Thoracic aorta (tissue), 2 donors: ENCODE results near the gene PPDPF. TPM values are rescaled to one million over a fixed set of nuclear protein-coding genes. Genes with fewer than 3 reads are reported as not detected.

Experiments
- ATAC-seq: fragments of 150-250 bp; one replicate; pipeline ENCODE4 v1.8.0; 2017; ENCODE audit warnings: low read depth; ENCODE audit not compliant: insufficient number of reproducible peaks, low FRiP score
- DNase-seq: peaks from one replicate; pipeline ENCODE4 v3.0.0-alpha.2; 2020; ENCODE audit warnings: low spot score
- H3K27ac ChIP-seq, 2 donors: fragments of 200-600 bp; sonication (generic); 1 replicate in 1 of 2; 2 replicates in 1 of 2; pipeline ENCODE4 v1.5.1; 2016; ENCODE audit warnings: mild to moderate bottlenecking in 2 of 2, moderate library complexity in 2 of 2
- H3K27me3 ChIP-seq: fragments of 200-600 bp; sonication (generic); replicated peaks from 2 replicates; pipeline ENCODE4 v1.6.0; 2016; ENCODE audit warnings: mild to moderate bottlenecking; ENCODE audit not compliant: insufficient read depth
- H3K36me3 ChIP-seq: fragments of 200-600 bp; sonication (generic); one replicate; pipeline ENCODE4 v1.5.1; 2016
- H3K4me1 ChIP-seq, 2 donors: fragments of 200-600 bp; sonication (generic); 1 replicate in 1 of 2; 2 replicates in 1 of 2; pipeline versions ENCODE4 v1.5.1 to v1.6.0; 2016; ENCODE audit warnings: low read depth in 2 of 2, mild to moderate bottlenecking in 1 of 2; ENCODE audit not compliant: control insufficient read depth in 1 of 2
- H3K4me3 ChIP-seq: fragments of 200-600 bp; sonication (generic); 2 replicates; pipeline ENCODE4 v1.5.1; 2016; ENCODE audit warnings: mild to moderate bottlenecking
- H3K9me3 ChIP-seq: fragments of 200-600 bp; sonication (generic); 2 replicates; pipeline ENCODE4 v1.5.1; 2016
- total RNA-seq, 2 donors: library from RNA; depleted of rRNA; stranded (reverse); fragments of >200 nt; gene quantifications; one replicate each; pipeline versions ENCODE4 v1.1.0 to v1.2.3, GENCODE V29; 2016
- TF ChIP-seq, protein P1 (sequence below): fragments of 200-600 bp; sonication (generic); IDR thresholded peaks from one replicate; pipeline ENCODE4 v1.5.1; 2019; ENCODE audit warnings: antibody characterized with exemption

The PPDPF gene
- total RNA-seq, 2 donors from 2014 or later, result 105 to 197 TPM

DNA sequence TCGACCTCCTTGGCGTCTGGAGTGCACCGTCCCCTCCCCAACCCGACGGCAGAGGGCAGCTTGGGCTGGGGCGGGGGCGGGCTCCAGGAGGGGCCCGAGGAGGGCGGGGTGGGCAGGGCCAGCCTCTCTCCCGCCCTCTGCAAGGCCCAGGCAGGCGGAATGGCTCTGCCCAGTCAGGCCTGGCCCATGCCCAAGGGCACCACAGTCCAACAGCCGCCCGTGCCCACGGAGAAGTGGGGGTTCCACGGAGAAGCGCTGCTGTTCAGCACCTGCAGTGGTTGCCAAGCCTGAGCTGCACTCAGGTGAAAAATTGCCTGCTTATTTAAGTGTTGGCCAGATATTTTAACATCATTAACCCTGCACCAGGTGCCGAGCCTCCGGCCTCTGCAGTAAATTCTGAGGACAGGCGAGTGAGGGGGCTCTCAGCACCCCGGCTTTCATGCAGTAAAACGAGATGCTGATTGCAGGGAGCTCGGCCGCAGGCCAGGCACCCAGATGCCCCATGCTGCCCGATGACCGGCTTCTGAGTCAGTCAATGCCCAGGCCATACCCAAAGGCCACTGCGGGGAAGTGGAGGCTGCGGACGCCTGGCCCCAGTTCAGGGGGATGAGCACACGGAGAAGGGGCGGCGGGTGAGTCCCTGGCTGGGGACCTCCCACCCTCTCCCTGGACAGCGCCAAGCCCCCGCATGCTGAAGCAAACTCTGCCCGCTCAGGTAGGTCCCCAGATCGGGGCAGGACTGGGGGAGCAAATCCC is 27.3 kb downstream of the PPDPF start, which contains the start of gene SRMS:
Gene SRMS (minus strand): TSS at position 25 of the 756 bp plus-strand sequence. CDS start 286 bp downstream, outside the sequence.
- TF ChIP-seq, protein P1, sequence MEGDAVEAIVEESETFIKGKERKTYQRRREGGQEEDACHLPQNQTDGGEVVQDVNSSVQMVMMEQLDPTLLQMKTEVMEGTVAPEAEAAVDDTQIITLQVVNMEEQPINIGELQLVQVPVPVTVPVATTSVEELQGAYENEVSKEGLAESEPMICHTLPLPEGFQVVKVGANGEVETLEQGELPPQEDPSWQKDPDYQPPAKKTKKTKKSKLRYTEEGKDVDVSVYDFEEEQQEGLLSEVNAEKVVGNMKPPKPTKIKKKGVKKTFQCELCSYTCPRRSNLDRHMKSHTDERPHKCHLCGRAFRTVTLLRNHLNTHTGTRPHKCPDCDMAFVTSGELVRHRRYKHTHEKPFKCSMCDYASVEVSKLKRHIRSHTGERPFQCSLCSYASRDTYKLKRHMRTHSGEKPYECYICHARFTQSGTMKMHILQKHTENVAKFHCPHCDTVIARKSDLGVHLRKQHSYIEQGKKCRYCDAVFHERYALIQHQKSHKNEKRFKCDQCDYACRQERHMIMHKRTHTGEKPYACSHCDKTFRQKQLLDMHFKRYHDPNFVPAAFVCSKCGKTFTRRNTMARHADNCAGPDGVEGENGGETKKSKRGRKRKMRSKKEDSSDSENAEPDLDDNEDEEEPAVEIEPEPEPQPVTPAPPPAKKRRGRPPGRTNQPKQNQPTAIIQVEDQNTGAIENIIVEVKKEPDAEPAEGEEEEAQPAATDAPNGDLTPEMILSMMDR, result no peak
- ATAC-seq (no peak), DNase-seq (no peak)
- H3K27me3 ChIP-seq, result peaks cover 8% of the 10 kb centered on the region
- H3K4me3 ChIP-seq, result no peak within 1 kb of the TSS
- H3K27ac ChIP-seq, result no peak within 1 kb of the TSS
- H3K9me3 ChIP-seq, result no peaks in the 10 kb centered on the region
- H3K4me1 ChIP-seq, result no peaks in the 10 kb centered on the region
- H3K36me3 ChIP-seq, result no peaks in the 10 kb centered on the region

DNA sequence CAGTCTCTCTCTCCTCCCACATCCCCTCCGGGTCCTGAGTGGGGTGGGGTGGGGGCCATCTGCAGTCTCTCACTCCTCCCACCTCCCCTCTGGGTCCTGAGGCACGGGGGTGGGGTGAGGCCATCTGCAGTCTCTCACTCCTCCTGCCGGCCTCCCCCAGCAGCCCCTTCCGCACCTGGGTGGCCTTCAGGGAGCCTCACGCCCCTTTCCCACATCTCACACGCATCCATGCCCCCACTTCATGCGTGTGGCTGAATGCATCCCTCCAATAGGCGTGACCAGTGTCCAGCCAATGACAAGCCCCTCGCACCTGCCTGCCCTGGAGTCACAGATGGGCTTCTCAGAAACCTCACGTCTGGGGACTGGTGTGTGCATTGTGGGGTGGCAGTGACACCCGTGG is 28.0 kb downstream of the PPDPF start:
- H3K4me1 ChIP-seq, result peaks cover 0 to 2% of the 10 kb centered on the region in 2 donors
- no peak overlapping the region for H3K27ac ChIP-seq
- TF ChIP-seq, protein P1, result no peak
- peaks cover 8% of the 10 kb centered on the region for H3K27me3 ChIP-seq
- ATAC-seq (no peak), DNase-seq (no peak)
- H3K9me3 ChIP-seq, result no peaks in the 10 kb centered on the region
- H3K4me3 ChIP-seq, result no peak overlapping the region
- no peaks in the 10 kb centered on the region for H3K36me3 ChIP-seq

DNA sequence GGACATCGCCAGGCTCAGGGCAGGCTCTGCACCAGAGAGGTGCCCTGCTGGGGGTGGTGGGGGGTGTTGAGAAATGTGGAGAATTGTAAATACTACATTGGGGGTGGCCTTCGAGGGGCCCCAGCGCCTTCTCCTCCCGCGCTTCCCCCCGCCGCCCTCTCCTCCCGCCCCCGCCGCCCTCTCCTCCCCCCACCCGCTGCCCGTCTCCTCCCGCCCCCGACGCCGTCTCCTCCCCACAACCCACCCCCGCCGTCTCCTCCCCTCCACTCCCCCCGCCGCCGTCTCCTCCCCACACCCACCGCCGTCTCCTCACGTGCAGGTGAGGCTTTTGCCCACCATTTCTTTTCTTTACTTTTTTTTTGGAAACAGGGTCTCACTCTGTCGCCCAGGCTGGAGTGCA is 28.5 kb downstream of the PPDPF start:
- H3K27me3 ChIP-seq, result peaks cover 8% of the 10 kb centered on the region
- TF ChIP-seq, protein P1, result no peak
- H3K4me3 ChIP-seq, result no peak overlapping the region

DNA sequence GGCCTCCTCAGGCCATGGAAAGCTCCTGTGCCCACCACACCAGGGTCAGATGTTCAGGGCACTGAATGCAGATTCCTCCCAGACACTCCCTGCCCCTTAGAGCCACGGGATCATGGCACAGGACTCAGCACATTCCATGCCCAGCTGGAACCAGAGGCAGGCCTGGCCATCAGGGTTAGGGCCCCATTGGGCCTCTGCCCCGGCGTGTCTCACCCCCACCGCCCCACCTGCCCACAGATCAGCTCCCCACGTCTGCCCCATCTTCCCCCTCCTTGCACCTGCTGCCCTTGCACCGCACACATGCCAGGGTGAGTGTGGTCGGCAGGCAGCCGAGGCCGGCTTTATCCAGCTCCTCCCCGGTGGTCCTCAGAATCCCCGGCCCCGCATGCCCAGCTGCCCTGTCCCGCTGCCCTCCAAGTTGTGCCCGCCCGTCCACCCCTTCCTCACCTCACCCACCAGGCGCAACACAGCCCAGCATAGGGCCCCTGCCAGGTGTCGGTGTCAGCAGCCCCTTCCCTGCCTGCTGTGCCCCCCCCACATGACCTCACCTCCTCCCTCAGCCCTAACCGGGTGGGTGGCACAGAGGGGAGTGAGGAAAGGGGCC is 29.2 kb downstream of the PPDPF start:
- no peak overlapping the region for H3K4me3 ChIP-seq
- ATAC-seq, result no peak
- no peak for DNase-seq
- TF ChIP-seq, protein P1, result no peak
- no peaks in the 10 kb centered on the region for H3K36me3 ChIP-seq
- no peak overlapping the region for H3K27ac ChIP-seq
- peaks cover 3 to 5% of the 10 kb centered on the region in 2 donors for H3K4me1 ChIP-seq
- H3K27me3 ChIP-seq, result peaks cover 8% of the 10 kb centered on the region
- no peaks in the 10 kb centered on the region for H3K9me3 ChIP-seq

More for the DNA sequence above, 28.5 kb downstream of the PPDPF start:
- peaks cover 2 to 5% of the 10 kb centered on the region in 2 donors for H3K4me1 ChIP-seq
- ATAC-seq (no peak), DNase-seq (no peak)
- H3K27ac ChIP-seq, result no peak overlapping the region
- H3K36me3 ChIP-seq, result no peaks in the 10 kb centered on the region
- H3K9me3 ChIP-seq, result no peaks in the 10 kb centered on the region

DNA sequence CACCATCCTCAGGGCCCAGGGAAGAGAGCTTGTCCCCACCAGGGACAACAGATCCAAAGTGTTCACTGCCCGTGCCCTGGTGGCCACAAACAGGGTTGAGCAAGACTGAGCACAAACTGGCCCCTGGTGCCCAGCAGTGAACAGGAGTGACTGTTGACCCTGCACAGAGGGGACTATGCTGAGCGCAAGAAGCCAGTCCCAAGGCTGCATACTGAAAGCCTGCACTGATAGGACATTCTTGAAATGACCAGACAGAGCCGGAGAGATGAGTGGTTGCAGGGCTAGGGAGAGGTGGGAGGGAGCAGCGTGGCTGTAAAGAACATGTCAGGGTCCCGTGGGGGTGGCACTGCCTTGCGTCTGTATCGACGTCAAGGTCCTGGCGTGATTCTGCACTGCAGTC is 30.5 kb downstream of the PPDPF start:
- Histone ChIP-seq H3K36me3 (no peaks in the 10 kb centered on the region), H3K27me3 (peaks cover 8% of the 10 kb centered on the region), H3K9me3 (no peaks in the 10 kb centered on the region), H3K4me3 (no peak overlapping the region), H3K4me1 (peaks cover 3 to 5% of the 10 kb centered on the region in 2 donors), H3K27ac (no peak overlapping the region)
- no peak for DNase-seq
- TF ChIP-seq, protein P1, result no peak
- no peak for ATAC-seq
